ENCODE measurements around the gene NSD1.

The NSD1 gene

GRCh38 chr5:177198738-177199137 is 65.2 kb downstream of the NSD1 start:
- no peak for TF ChIP-seq CTCF (IDR thresholded peaks at IDR 0.05; ENCODE audit: low read depth, low read length, missing control alignments)
- DNase-seq (ENCODE audit: low read depth): no peak
- H3K4me3 ChIP-seq (ENCODE audit: low read depth, low read length): no peak overlapping the region
- in situ Hi-C loops (cut with HindIII; ENCODE audit: low sequenced_read_pairs): no loop called here

- in situ Hi-C loops (cut with HindIII; ENCODE audit: low sequenced_read_pairs): no loop called here
- DNase-seq (ENCODE audit: low read depth): no peak
- TF ChIP-seq CTCF (IDR thresholded peaks at IDR 0.05; ENCODE audit: low read depth, low read length, missing control alignments): no peak
- no peak overlapping the region for H3K4me3 ChIP-seq (ENCODE audit: low read depth, low read length)
Observed at GRCh38 chr5:177204281-177204680, 70.7 kb downstream of the NSD1 start.

GRCh38 chr5:177209610-177210009 is 76.0 kb downstream of the NSD1 start:
- DNase-seq (ENCODE audit: low read depth): no peak
- in situ Hi-C loops (cut with HindIII; ENCODE audit: low sequenced_read_pairs): no loop called here
- H3K4me3 ChIP-seq (ENCODE audit: low read depth, low read length): no peak overlapping the region
- no peak for TF ChIP-seq CTCF (IDR thresholded peaks at IDR 0.05; ENCODE audit: low read depth, low read length, missing control alignments)

GRCh38 chr5:177212242-177212641 is 78.7 kb downstream of the NSD1 start:
- DNase-seq (ENCODE audit: low read depth): no peak
- TF ChIP-seq CTCF (IDR thresholded peaks at IDR 0.05; ENCODE audit: low read depth, low read length, missing control alignments): no peak
- in situ Hi-C loops (cut with HindIII; ENCODE audit: low sequenced_read_pairs): no loop called here
- no peak overlapping the region for H3K4me3 ChIP-seq (ENCODE audit: low read depth, low read length)

- no peak for TF ChIP-seq CTCF (IDR thresholded peaks at IDR 0.05; ENCODE audit: low read depth, low read length, missing control alignments)
- H3K4me3 ChIP-seq (ENCODE audit: low read depth, low read length): no peak overlapping the region
- in situ Hi-C loops (cut with HindIII; ENCODE audit: low sequenced_read_pairs): no loop called here
- DNase-seq (ENCODE audit: low read depth): no peak
Observed at GRCh38 chr5:177220576-177220975, 87.0 kb downstream of the NSD1 start.

- no peak for DNase-seq (ENCODE audit: low read depth)
- no peak for TF ChIP-seq CTCF (IDR thresholded peaks at IDR 0.05; ENCODE audit: low read depth, low read length, missing control alignments)
- no peak overlapping the region for H3K4me3 ChIP-seq (ENCODE audit: low read depth, low read length)
- in situ Hi-C loops (cut with HindIII; ENCODE audit: low sequenced_read_pairs): no loop called here
Observed at GRCh38 chr5:177222269-177222668, 88.7 kb downstream of the NSD1 start.

GRCh38 chr5:177225798-177226197 is 92.2 kb downstream of the NSD1 start:
- DNase-seq (ENCODE audit: low read depth): no peak
- in situ Hi-C loops (cut with HindIII; ENCODE audit: low sequenced_read_pairs): no loop called here
- TF ChIP-seq CTCF (IDR thresholded peaks at IDR 0.05; ENCODE audit: low read depth, low read length, missing control alignments): no peak
- no peak overlapping the region for H3K4me3 ChIP-seq (ENCODE audit: low read depth, low read length)
